GM12878 (cell line): ENCODE measurements around the gene LHX6. TPM values are rescaled to one million over a fixed set of nuclear protein-coding genes. Genes with fewer than 3 reads are reported as not detected.

Experiments
- ATAC-seq: fragments of 200-7000 bp; cut with Tn5 transposase; 3 replicates; pipeline ENCODE4 v1.9.1; 2020; ENCODE audit warnings: mild to moderate bottlenecking, moderate library complexity
- BruUV-seq: library from RNA; stranded (reverse); fragments of 400-500 nt; replicated peaks from 2 replicates; lab custom pipeline; 2021; lab: Mats Ljungman, UMichigan
- CTCF ChIA-PET: fragments of 300-600 bp; sonication (Branson Sonifier 250); formaldehyde crosslinking; extraction: SDS; loops from one replicate; lab custom pipeline; 2021; ENCODE audit warnings: inconsistent platforms; lab: Yijun Ruan, JAX
- POLR2A ChIA-PET: fragments of 350-600 bp; formaldehyde crosslinking; extraction: SDS; loops from one replicate; lab custom pipeline; 2021; ENCODE audit warnings: inconsistent platforms; lab: Charles Lee
- RAD21 ChIA-PET: fragments of 300-600 bp; sonication (Branson Sonifier 250); formaldehyde crosslinking; loops from one replicate; lab custom pipeline; 2023; ENCODE audit warnings: antibody characterized with exemption; ENCODE audit not compliant: unreplicated experiment; lab: Charles Lee
- SMC1A ChIA-PET: fragments of 300-600 bp; sonication (Branson Sonifier 250); formaldehyde crosslinking; loops from one replicate; lab custom pipeline; 2023; ENCODE audit not compliant: unreplicated experiment, uncharacterized antibody; lab: Charles Lee
- DNase-seq: peaks from one replicate; pipeline ENCODE4 v3.0.0-alpha.2; 2011; ENCODE audit warnings: low read depth, low spot score
- FAIRE-seq: peaks from 3 replicates; lab custom pipeline; 2011; peaks lifted over from hg19 to GRCh38; lab: Jason Lieb, UNC
- H2AFZ ChIP-seq: 2 replicates; pipeline ENCODE4 v1.6.0; 2011; ENCODE audit warnings: low read depth, low read length, control low read depth; ENCODE audit not compliant: control insufficient read depth
- H3K27ac ChIP-seq: 2 replicates; pipeline ENCODE4 v1.5.1; 2011; ENCODE audit warnings: control low read depth; ENCODE audit not compliant: control insufficient read depth, insufficient read depth
- H3K27me3 ChIP-seq, 2 experiments: replicated peaks in 1 of 2; 2 replicates each; pipeline versions ENCODE4 v1.6.0 to v1.6.1; 2011; ENCODE audit warnings: low read length in 1 of 2; ENCODE audit not compliant: control insufficient read depth in 2 of 2, insufficient read depth in 2 of 2
- H3K36me3 ChIP-seq, 2 experiments: 2 replicates each; pipeline ENCODE4 v1.5.1; 2011; ENCODE audit warnings: low read length in 1 of 2; ENCODE audit not compliant: control insufficient read depth in 2 of 2, insufficient read depth in 2 of 2
- H3K4me1 ChIP-seq: 2 replicates; pipeline ENCODE4 v1.6.1; 2011; ENCODE audit warnings: mild to moderate bottlenecking, low read length, moderate library complexity, mixed read lengths; ENCODE audit not compliant: control insufficient read depth, insufficient read depth
- H3K4me2 ChIP-seq: 2 replicates; pipeline ENCODE4 v1.6.0; 2011; ENCODE audit warnings: control low read depth; ENCODE audit not compliant: control insufficient read depth, insufficient read depth
- H3K4me3 ChIP-seq: fragments of 200-600 bp; sonication (generic); 2 replicates; pipeline ENCODE4 v1.5.1; 2016
- H3K79me2 ChIP-seq: 2 replicates; pipeline ENCODE4 v1.6.0; 2011; ENCODE audit warnings: low read length; ENCODE audit not compliant: control insufficient read depth, insufficient read depth
- H3K9ac ChIP-seq: 2 replicates; pipeline ENCODE4 v1.8.0; 2011; ENCODE audit warnings: low read length, control low read depth, mixed read lengths; ENCODE audit not compliant: control insufficient read depth, insufficient read depth
- H3K9me3 ChIP-seq: replicated peaks from 3 replicates; pipeline ENCODE4 v1.5.1; 2011; ENCODE audit warnings: mild to moderate bottlenecking, low read length; ENCODE audit not compliant: control insufficient read depth, insufficient read depth
- H4K20me1 ChIP-seq: 2 replicates; pipeline ENCODE4 v1.6.0; 2011; ENCODE audit not compliant: control insufficient read depth, insufficient read depth
- HDGF ChIP-seq: fragments of 450-650 bp; IDR thresholded peaks from 2 replicates; pipeline ENCODE4 v1.6.1; 2016; ENCODE audit warnings: antibody characterized with exemption
- MTA3 ChIP-seq: IDR thresholded peaks from 2 replicates; pipeline ENCODE4 v1.6.1; 2012; ENCODE audit warnings: low read length, inconsistent platforms, borderline replicate concordance
- RAD21 ChIP-seq: IDR thresholded peaks from 2 replicates; pipeline ENCODE4 v1.6.1; 2011; ENCODE audit warnings: mild to moderate bottlenecking, low read depth, low read length, moderate library complexity; ENCODE audit not compliant: insufficient read depth
- SREBF1 ChIP-seq: IDR thresholded peaks from 2 replicates; pipeline ENCODE4 v1.6.1; 2012; ENCODE audit warnings: mild to moderate bottlenecking, low read length
- WGBS: methylation state at CpG from one replicate; pipeline ENCODE4 v1.1.6; 2016; ENCODE audit warnings: low lambda C conversion rate; ENCODE audit not compliant: insufficient replicate concordance, insufficient coverage; ENCODE audit errors: missing lambda C conversion rate; 5-methylcytosine and 5-hydroxymethylcytosine counted together
- in situ Hi-C: fragments of 300-500 bp; cut with MboI; formaldehyde crosslinking; loops from 9 replicates; pipeline ENCODE4 v1.14.3; 2018; ENCODE audit warnings: mixed read lengths
- intact Hi-C: fragments of 100-400 bp; cut with micrococcal nuclease; formaldehyde crosslinking; loops from one replicate; pipeline ENCODE4 v1.14.2; 2022; ENCODE audit not compliant: unreplicated experiment
- polyA plus RNA-seq, 11 experiments: library from polyadenylated mRNA; depleted of rRNA in 4 of 11; unstranded in 6 of 11; stranded (reverse) in 5 of 11; fragments of >200 nt; fragmentation: Nextera tagmentation in 4 of 11; fragmentation: Illumina TruSeq in 1 of 11; extraction: Ambion mirVana in 4 of 11; extraction: Trizol in 1 of 11; gene quantifications; 1 replicate in 1 of 11; 2 replicates in 10 of 11; pipeline versions ENCODE4 v1.2.1 to v1.2.3, GENCODE V29; 2011 to 2016; ENCODE audit warnings: inconsistent platforms in 2 of 11, missing spikeins in 2 of 11, low read depth in 1 of 11
- total RNA-seq, 4 experiments: library from RNA; depleted of rRNA in 3 of 4; stranded (reverse); fragments of >200 nt in 3 of 4; fragmentation: Illumina TruSeq in 1 of 4; extraction: Trizol in 1 of 4; gene quantifications; 2 replicates each; pipeline versions ENCODE4 v1.2.1 to v1.2.3, GENCODE V29; 2013 to 2021
- TF ChIP-seq, protein P1 (sequence below), 3 experiments: IDR thresholded peaks in 2 of 3; conservative IDR thresholded peaks in 1 of 3; 2 replicates each; pipeline ENCODE4 v1.5.1; 2011; ENCODE audit warnings: low read depth in 3 of 3, low read length in 3 of 3, mild to moderate bottlenecking in 3 of 3, control low read depth in 2 of 3, moderate library complexity in 2 of 3, inconsistent platforms in 1 of 3, mixed read lengths in 1 of 3; ENCODE audit not compliant: control insufficient read depth in 2 of 3, insufficient read depth in 1 of 3; ENCODE audit errors: extremely low read depth in 1 of 3

Gene LHX6
- total and polyA plus RNA-seq, 10 of the 15 experiments (the other 5 are each of a cell fraction or from before 2014, with no cell fraction given), result not detected

GRCh38 chr9:122158202-122158601, 70.6 kb downstream of the LHX6 start:
- no peak overlapping the region for H3K9ac ChIP-seq
- POLR2A ChIA-PET, result interaction anchor here (1.2 kb wide), 1 partner anchor 15 kb away, joined by 3 read pairs; no protein-coding TSS in a partner anchor
- SMC1A ChIA-PET, result no interaction called here
- H3K27me3 ChIP-seq, result peaks cover 0 to 8% of the 10 kb centered on the region in 2 experiments; a peak in 1 of 4 replicates
- H3K4me1 ChIP-seq, result no peaks in the 10 kb centered on the region
- CTCF ChIA-PET, result interaction anchor here (0.7 to 7.2 kb wide), 4 partner anchors 9 to 69 kb away, joined by 3 to 43 read pairs (median 3); no protein-coding TSS in a partner anchor
- peaks cover 25% of the 10 kb centered on the region for H3K79me2 ChIP-seq
- H2AFZ ChIP-seq, result no peak overlapping the region
- no TSS peak for BruUV-seq
- ATAC-seq (peak; percentile 80), FAIRE-seq (peak; percentile 85), DNase-seq (no peak)
- no peaks in the 10 kb centered on the region for H4K20me1 ChIP-seq
- H3K4me3 ChIP-seq, result peak overlapping the region; percentile 29; the same call in 1 of the 2 replicates
- TF ChIP-seq, protein P1, sequence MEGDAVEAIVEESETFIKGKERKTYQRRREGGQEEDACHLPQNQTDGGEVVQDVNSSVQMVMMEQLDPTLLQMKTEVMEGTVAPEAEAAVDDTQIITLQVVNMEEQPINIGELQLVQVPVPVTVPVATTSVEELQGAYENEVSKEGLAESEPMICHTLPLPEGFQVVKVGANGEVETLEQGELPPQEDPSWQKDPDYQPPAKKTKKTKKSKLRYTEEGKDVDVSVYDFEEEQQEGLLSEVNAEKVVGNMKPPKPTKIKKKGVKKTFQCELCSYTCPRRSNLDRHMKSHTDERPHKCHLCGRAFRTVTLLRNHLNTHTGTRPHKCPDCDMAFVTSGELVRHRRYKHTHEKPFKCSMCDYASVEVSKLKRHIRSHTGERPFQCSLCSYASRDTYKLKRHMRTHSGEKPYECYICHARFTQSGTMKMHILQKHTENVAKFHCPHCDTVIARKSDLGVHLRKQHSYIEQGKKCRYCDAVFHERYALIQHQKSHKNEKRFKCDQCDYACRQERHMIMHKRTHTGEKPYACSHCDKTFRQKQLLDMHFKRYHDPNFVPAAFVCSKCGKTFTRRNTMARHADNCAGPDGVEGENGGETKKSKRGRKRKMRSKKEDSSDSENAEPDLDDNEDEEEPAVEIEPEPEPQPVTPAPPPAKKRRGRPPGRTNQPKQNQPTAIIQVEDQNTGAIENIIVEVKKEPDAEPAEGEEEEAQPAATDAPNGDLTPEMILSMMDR (IDR thresholded peaks at IDR 0.05 in 2 of 3, conservative IDR thresholded peaks at IDR 0.05 in 1 of 3; ENCODE audit: control insufficient read depth in 2 of 3, extremely low read depth in 1 of 3, insufficient read depth in 1 of 3, low read depth in 3 of 3, low read length in 3 of 3), result peak; percentile 42 to 78 (median 75)
- TF ChIP-seq MTA3 (no peak), RAD21 (peak; percentile 29; the same call in 1 of the 2 replicates), HDGF (0 out of 2 replicates have a peak, but pooled peaks have one; percentile 30), SREBF1 (no peak)
- intact Hi-C loops (no loop called here), in situ Hi-C loops (no loop called here)
- no peak overlapping the region for H3K27ac ChIP-seq
- no peaks in the 10 kb centered on the region for H3K36me3 ChIP-seq
- 67% methylated on average over 3 of the region's 3 CpGs for WGBS
- RAD21 ChIA-PET, result no interaction called here
- peak overlapping the region; percentile 20; the same call in 1 of the 2 replicates for H3K4me2 ChIP-seq
- H3K9me3 ChIP-seq, result no peaks in the 10 kb centered on the region; the same call in 1 of the 3 replicates
